Fibroblast of peridontal ligament (primary cell): ENCODE data around the gene SPRR5.

Experiments
- DNase-seq: peaks from one replicate; pipeline ENCODE4 v3.0.0-alpha.2; 2010; ENCODE audit errors: extremely low read depth

SPRR5 gene, protein sequence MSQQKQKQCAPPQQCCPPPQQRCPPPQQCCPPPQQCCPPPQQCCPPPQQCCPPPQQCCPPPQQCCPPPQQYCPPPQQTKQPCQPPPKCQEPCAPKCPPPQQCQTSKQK

GRCh38 chr1:152946651-152947256 is at the start of gene SPRR5:
TSS of gene SPRR5 (plus strand) at chr1:152947206. CDS start at chr1:152948555, 1,349 bp downstream.
- DNase-seq, result no peak

DNA sequence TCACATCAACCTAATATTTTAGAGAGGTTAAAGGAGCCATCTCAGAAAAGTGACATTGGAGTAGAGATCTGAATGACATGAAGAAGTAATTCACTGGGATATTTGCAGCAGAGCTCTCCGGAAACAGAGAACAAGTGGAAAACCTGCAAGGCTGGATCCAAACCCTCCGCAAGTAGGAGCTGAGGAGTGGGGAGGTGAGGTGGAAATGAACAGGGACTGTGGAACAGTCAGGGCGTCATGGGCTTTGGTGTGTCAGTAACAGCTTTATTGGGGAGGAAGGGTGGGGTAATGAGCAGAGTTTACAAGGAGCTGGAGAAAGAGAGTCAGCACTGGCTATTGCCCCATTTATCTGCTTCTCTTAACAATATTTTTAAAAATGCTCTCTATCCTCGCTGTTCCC is 48.0 kb upstream of the SPRR5 start:
- DNase-seq, result no peak

GRCh38 chr1:152899883-152900282 is 47.1 kb upstream of the SPRR5 start:
- peak; percentile 29 for DNase-seq

DNA sequence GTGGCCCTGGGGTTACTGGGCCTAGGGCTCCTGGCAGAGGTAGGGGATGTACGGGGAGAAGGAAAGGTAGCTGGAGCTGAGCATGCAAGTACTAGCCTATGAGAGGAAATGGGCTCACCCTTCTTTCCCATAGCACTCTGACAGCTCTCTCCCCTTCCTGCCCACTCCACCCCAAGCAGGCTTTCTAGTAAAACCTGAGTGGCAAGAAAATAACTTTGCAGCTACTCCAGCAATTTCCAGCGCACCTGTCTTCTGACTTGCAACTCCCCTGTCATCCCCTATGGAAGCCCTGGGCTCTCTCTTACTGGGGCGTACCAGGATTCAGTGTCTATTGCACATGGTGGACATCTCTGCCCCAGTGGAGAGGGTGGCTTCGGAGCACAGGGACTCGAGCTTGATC is 45.4 kb upstream of the SPRR5 start:
- no peak for DNase-seq

DNA sequence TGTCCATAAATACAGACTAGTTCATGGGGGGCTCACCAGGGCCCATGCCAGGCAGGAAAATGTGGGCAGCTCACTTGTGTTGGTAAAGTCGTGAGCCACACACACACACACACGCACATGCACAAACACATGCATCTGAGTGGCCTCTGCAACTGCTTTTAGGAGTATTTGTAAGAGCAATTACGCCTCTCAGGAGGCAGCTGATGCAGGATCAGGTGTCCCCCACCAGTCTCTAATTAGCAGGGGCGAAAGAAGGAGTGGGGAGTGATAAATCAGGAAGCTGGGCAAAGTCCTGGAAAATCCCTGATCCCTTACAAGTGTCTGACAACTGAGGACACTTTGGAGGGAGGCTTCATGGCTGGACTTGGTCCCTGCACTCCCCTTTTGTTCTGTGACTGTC is 44.4 kb upstream of the SPRR5 start:
- no peak for DNase-seq

GRCh38 chr1:152904688-152905440 is 42.1 kb upstream of the SPRR5 start:
- no peak for DNase-seq

DNA sequence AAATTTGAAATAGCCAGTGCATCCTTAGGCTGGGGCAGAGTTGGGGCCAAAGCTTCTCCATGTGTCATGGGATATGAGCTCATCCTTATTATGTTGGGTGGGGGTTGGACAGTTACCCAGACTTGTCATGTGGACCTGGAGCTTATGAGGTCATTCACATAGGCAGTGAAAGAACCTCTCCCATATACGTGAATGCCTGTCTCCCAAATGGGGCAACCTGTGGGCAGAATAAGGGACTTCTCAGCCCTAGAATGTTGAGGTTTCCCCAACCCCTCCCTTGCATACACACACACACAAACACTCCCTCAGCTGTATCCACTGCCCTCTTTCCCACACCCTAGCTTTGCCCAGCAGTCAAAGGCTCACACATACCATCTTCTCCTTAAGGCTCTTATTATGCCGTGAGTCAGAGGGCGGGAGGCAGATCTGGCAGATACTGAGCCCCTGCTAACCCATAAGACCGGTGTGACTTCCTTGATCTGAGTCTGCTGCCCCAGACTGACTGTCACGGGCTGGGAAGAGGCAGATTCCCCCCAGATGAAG is 40.9 kb upstream of the SPRR5 start:
- DNase-seq, result peak; percentile 89

DNA sequence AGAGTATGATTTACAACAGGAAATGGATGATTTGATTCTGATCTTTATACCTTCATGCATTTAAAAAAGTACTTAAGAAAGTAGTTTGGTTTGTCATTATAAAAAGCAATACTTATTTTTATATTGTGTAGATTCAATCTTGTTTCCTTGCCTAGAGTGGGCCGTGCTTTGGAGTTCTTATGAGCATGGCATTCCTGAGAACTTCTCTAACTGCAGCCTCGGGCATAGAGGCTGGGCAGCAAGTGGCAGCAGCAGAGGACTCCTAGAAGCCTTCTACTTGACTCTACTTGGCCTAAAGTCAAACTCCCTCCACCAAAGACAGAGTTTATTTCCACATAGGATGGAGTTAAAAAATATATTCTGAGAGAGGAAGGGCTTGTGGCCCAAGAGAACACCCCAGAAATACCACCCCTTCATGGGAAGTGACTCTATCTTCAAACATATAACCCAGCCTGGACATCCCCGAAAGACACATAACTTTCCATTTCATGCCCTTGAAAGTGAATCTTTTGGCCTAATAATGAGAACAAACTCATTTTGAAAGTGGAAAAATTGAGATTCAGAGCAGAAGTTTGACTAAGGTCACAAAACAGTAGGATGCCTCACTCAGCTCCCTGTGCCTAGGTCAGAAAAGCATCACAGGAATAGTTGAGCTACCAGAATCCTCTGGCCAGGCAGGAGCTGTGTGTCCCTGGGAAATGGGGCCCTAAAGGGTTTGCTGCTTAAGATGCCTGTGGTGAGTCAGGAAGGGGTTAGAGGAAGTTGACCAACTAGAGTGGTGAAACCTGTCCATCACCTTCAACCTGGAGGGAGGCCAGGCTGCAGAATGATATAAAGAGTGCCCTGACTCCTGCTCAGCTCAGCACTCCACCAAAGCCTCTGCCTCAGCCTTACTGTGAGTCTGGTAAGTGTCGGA is 39.1 kb upstream of the SPRR5 start, which contains the start of gene IVL:
Gene IVL, plus strand, starts transcription at position 861 of the 916 bp plus-strand sequence. CDS start 1,252 bp downstream, outside the sequence.
- no peak for DNase-seq

GRCh38 chr1:152909206-152909605 is 37.8 kb upstream of the SPRR5 start:
- DNase-seq, result no peak

- no peak for DNase-seq
Measured at GRCh38 chr1:152912471-152912870, 34.5 kb upstream of the SPRR5 start.

- no peak for DNase-seq
Measured at GRCh38 chr1:152912900-152913299, 34.1 kb upstream of the SPRR5 start.

DNA sequence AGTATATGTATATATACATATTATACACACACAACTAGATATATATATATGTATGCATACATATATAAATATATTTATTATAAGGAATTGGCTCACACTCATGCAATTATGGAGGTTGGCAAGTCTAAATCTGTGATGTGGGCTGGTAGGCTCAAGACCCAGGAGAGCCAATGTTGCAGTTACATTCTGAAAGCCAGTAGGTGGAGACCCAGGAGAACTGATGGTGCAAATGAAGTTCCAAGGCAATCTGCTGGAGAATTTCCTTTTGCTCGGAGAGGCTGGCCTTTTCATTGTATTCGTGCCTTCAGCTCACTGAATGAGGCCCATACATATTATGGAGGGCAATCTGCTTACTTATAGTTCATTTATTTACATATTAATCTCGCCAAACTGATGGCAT is 29.2 kb upstream of the SPRR5 start:
- peak; percentile 4 for DNase-seq

DNA sequence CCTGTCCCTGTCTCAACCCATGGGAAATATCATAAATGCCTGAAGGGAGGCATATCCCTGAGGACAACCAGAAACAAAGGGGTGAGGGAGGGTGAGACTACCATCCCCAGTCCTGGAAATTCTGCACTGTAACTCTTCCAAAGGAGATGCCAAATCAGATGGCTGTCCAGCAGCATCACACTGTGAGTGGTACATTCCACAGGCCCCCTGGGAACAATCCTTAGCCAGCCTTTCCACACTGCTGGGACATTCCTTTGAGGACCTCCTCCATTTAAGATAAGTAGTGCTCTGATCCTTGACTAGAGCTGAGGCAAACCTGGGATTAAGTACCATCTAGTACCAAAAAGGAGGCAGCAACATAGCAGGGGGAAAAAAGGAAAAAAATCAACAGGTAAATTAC is 27.9 kb upstream of the SPRR5 start:
- DNase-seq, result peak; percentile 8

GRCh38 chr1:152924191-152924590 is 22.8 kb upstream of the SPRR5 start:
- DNase-seq, result no peak

DNA sequence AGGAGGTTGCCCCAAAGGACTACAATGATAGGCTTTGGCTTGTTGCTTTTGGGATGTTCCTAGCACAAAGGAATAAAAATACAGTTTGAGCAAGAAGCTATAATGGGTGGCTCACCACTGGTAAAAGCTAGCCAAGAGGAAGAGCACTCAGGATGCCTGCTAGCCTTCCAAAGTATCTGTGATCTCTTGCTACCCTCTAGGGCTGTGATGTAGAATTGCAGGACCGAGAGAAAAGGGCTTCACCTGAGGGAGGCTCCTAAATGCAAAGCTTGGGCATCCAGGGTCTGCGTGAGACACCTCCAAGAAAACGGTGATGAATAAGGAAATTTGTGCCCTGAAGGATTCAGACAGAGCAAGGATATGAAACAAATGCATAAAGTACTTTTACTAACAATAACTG is 20.9 kb upstream of the SPRR5 start:
- DNase-seq, result peak; percentile 85

GRCh38 chr1:152928671-152929070 is 18.3 kb upstream of the SPRR5 start:
- peak; percentile 9 for DNase-seq

DNA sequence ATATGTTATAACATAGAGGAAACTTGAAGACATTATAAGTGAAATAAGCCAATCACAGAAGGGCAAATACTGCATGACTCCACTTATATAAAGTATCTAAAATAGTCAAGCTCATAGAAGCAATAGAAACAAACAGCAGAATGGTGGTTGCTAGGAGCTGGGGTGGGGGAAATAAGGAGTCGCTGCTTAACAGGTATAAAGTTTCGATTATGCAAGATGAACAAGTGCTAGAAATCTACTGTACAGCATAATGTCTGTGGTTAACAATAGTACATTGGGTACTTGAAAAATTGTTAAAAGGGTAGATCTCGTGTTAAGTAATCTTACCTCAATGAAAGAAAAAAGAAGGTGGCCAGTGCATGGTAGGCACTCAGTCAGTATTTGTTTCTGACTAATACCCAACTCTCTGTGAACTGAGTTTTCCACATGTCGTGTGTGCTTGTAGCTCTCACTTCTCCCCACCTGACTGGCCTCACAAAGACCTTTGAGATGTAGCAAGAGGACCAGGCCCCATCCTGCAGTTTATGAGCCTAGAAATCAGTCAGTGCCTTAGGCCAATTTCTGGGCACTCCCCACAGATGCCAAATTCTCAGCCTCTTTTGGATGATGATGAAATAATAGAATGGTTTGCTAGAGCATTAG is 14.7 kb upstream of the SPRR5 start:
- DNase-seq, result no peak

DNA sequence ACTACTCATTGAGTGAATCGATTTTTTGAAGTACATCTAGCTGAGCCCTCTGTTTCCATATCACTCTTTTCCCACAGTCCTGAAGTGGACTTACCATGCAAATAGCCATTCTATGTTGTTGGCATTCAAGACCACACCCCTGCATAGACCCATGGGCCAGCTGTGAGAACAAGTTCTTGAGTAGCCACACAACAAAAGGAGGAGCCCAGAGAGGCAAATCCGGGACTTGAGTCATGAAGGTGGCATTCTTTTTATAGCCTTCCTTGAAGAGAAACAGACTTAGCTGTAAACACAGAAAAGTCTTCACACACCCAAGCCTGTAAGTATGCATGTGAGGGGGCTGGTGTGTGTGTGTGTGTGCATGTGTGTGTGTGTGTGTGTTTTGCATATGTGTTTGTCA is 13.8 kb upstream of the SPRR5 start:
- no peak for DNase-seq

- no peak for DNase-seq
Measured at GRCh38 chr1:152940614-152941013, 6.4 kb upstream of the SPRR5 start.

DNA sequence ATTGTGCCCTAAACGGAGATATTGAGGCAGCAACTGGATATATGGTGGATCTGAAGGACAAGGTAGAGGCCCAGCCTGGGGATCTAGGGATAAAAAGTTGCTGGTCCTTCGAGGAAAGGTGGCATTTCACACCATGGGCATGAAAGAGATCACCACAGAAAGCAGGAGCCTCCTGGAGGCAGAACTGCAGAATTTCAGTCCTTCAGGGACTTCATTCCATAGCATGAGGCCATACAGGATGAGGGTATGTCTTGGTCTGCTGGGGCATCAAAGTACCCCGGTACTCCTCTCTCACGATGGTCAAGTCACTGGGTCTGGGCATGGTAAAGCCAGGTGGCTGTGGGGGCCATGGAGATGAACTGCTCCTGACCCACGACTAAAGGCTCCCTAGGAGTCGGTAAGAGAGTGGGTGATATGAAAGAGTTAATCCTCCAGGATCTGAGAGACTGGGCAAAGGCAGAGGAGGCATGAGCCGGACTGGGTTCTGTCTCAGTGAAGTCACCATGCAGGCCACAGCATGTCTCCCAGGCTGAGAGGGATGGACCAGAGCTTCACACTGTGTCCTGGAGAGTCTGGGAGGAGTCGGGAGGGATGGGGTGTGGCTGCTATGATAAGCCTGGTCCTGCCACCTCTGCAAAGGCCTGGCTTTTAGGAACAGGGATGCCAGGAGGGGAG is 5.8 kb upstream of the SPRR5 start:
- DNase-seq, result no peak

GRCh38 chr1:152942161-152942560 is 4.8 kb upstream of the SPRR5 start:
- DNase-seq, result no peak
